Stimulated activated CD4-positive, alpha-beta T cell treated with anti-CD3 and anti-CD28 coated beads, TNF-alpha, amount 100 ng/mL, for 48 hours (primary cell): ENCODE results near the gene AGAP3.

ENCODE experiments used
- DNase-seq, 3 donors: peaks; one replicate each; pipeline ENCODE4 v3.0.0-alpha.2; 2020; ENCODE audit warnings: low read depth in 3 of 3

The AGAP3 gene

DNA sequence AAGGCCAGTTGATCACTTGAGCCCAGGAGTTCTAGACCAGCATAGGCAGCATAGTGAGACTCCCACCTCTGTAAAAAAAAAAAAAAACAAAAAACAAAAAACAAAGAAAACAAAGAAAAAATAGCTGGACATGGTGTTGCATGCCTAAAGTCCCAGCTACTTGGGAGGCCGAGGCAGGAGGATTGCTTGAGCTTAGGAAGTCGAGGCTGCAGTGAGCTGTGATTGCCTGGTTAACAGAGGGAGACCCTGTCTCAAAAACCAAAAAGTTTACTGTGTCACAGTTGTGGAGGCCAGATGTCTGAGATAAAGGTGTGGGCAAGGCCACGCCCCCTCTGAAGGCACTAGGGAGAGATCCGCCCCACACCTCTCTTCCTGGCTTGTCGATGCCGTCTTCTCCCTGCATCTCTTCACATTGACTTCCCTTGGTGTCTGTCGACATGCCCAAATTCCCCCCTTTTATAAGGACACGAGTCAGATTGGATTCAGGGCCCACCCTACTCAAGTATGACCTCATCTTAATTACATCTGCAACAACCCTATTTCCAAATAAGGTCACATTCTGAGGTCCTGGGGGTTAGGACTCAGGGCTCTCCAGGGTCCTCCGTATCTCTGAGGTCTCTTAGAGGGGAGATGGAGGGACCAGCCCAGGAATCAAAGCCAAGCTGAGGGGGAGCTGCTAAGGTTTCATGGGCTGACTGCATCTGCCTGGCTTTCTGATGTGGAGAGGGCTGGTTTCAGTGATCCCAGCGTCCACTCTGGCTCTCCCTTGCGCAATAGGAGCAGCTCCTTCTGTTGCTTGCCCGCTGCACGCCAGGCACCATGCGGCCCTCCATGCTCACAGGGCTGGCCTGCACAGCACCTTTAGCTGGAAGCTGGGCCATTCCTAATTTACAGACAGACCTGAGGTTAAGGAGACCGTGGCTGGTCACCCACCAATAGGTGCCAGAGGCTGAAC, 23.1 kb downstream of the AGAP3 start:
- no peak for DNase-seq

DNA sequence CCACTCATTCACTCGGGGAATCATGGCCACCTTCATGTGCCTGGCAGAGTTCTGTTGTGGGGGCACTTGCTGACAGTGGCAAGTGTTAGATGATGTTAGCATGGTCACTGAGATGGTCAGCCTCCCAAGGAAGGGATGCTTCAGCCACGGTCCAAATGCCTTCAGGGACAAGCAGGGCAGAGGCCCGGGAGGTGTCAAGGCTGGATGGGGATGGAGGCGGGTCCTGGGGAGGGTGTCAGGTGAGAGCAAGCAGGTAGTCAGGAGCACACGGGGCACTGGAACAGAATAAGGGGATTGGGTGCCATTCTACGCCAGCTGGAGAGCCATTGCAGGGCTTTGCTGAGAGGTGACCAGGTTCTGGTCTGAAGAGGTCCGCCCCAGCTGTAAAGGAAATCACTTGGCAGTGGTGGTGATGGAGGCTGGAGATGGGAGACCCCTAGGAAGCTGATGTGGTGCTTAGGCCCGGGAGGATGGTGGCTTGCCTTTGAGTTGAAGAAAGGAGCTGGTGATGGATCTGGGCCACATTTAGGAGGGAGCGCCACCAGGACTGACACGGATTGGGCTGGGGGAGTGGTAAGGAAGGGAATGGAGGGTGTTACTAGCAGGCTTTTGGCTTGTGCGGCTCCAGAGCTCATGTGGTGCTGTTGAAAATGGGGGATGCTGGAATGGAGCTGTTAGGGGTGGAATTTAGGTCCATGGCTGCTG, 24.1 kb downstream of the AGAP3 start:
- DNase-seq = no peak

DNA sequence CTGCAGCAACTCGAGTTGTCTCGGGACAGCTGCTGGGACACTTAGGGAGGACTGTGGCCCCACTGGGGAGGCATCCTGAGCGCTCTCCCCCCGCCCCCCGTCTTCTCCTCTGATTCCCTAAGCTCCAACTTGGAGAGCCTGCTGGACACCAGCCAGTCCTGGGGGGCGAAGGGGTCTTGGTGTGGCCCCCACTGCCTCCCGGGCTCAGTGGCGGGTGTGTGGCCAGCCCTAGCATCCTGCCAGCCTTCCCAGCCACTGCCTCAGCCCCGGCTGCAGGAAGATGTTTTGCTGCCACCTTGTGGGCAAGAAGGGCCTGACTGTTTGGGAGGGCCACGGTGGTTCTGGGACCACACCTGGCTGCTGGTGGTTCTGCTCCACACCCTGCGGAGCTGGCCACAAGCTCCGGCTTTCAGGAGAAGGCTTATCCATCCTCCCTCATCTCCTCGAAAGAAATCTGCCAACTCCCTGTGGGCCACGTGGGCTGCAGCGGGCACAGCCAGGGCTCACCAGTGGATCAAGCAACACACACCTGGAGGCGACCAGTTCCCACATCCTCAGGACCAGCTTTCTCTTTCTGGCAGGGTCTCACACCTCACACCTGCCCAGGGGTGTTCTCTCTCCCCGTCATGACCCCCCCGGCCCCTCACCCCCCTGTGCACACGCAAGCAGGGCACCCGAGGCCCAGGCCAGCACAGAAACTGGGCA, 24.8 kb downstream of the AGAP3 start:
- peak; percentile 46 to 76 (median 64) for DNase-seq

DNA sequence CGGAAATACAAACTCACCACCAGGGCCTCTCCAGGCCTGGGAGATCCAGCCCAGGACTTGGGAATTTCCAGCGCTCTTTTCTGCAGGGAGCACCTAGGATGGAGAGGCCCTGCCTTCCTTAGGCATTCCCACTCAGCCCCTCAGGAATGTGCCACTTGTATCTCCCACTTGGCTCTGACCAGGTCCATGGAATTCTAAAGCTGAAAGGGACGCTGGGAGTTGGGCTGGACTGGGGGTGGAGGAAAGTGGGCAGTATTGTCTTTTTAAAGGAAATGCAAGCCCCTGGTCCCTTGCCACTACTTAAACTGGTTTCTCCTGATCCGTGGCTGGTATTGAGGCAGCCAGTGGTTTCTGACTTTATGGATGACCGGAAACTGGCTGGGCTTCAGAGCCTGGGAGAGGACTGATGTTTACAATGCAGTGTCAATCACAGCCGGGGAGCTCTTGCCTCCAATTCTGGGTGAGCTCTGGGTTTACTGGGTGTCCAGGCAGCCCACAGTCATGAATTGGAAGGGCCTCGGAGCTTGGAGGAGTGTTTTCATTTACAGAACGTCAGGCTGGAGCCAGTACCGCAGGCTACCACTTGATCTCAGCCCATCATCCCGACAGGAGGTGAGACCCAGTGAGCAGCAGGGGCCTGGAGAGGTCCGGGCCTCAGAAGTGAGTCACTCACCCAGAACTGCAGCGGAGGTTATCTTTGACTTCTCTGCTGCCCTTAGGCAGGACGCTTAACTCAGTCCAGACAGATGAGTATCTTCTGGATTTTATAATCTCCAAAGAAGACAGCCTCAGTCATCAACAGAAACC, 27.3 kb downstream of the AGAP3 start:
- DNase-seq = no peak

DNA sequence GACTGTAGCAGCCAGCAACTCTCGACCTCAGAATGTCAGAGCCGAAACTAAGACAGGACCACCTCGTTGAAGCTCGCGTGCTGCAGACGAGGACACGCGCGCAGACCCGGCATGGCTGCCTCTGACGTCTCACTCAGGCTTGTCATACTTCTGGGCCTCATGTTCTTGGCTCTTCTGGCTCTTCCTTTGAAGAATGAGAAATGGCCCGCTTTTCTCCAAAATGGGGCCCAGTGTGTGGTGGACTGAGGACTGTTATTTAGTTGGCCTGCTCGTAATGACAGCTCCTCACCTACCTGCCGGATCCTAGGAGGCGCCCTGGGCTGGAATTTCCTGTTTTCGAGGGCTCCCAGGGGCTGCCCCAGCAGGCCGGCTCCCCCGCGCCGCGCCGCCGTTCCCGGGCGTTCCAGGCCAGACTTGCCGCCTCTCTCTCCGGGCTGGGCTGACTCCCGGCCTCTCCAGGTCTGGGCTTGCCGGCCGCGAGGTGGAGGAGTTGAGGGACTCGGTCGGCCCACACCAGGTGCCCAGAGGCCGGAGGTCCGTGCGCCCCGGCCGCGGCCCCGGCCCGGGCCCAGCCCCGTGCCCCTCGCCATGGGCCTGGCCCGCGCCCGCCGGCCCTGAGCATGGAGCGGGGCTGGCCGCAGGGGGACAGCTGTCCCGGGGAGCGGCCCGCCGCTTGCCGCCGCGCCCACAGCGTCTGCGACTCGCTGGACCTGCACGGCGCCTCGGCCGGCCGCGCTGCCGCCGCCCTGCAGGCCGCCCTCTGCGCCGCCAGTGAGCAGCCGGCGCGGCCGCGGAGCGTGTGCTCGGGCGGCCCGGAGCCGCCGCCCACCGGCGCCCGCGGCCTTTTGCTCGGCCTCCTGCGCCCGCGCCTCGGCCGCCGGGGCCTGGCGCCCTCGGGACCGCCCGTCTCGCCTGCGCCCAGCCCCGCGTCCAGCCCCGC, 28.1 kb downstream of the AGAP3 start:
- no peak for DNase-seq

DNA sequence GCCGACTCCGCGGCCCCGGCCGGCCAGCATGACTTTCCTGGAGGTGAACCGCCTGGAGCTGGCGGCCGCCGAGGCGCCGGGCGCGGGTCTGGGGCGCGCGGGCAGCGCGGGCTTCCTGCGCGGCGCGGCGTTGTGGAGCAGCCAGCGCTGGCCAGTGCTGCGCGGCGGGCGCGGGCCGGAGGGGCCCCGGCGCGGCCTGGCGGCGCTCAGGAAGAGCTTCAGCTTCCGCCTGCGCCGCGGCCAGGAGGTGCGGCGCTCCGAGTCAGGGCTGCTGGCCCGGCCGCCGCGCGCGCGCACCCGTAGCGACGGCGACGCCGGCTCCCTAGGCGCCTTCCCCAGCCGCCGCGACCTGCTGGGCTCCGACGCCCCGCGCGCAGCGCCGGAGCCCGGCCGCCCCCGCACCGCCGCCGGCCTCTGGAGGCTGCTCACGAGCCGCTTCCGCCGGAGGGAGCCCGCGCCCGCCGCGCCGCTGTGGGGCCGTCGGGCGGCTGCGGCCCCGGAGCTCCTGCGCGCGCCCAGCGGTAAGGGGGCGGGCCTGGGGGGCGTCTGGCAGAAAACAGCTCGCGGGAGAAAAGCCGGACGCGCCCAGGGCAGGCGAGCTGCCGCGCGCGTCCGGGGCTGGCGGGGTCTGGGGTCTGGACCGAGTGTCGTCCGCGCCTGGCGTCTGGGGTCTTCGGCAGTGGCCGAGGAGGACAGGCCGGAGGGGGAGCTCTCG, 29.0 kb downstream of the AGAP3 start:
- peak in 1 of 3 donors; percentile 39 for DNase-seq

DNA sequence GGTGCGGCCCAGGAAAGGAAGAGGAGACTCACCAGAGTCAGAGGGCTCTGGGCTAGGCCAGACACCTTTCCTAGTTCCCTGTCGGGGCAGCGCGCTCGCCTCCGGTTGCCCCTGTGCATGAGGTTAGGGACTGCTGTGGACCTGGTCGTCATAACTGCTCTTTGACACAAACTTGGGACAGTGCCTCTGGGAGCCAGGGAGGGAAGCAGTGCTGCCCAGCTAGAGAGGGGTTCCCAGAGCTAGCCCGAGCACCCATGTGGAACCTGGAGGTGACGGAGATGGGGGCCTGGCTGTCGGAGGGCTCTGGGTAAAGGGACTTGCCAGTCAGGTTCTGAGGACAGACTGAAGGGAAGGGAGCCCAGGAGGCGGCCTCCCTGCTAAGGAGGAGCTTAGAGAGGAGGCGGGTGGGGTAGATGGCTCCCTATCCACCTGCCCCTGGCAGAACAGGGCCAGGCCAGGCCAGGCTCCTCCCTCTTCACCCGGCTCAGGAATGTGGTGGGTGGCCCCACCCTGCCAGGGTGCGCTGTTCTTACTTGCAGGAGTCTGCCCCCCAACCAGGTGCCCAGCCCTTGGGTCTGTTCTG, 29.7 kb downstream of the AGAP3 start:
- DNase-seq = no peak

DNA sequence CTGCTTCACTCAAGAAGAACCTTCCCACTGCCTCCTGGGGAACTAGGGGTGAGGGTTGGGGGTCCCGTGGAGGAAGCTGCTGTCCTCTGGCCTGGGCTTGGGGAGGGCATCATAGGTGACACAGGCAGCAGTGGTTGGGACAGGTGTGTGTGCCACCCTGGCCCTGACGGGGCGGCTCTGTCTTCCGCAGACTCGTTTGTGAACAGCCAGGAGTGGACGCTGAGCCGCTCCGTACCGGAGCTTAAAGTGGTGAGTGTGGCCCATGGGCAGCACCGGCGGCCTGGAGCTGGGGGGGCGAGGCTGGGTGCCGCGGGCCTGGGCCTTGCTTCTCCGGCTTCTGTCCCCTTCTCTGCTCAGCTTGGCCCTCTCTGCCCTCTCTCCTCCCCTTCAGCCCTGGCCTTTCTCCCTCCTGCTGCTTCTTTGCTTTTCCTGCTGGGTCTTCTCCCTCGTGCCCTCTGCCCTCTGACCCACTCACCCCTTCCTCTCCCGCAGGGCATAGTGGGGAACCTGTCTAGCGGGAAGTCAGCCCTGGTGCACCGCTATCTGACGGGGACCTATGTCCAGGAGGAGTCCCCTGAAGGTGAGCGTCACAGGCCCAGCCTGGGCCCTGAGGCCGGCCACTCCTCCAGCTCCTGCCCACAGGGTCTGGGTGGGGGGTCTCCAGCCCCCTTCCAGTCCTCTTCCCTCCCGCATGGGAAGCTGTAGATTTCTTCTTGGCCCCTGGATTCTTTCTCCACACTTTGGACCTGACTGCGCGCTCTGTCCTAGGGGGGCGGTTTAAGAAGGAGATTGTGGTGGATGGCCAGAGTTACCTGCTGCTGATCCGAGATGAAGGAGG, 30.5 kb downstream of the AGAP3 start:
- DNase-seq = no peak

DNA sequence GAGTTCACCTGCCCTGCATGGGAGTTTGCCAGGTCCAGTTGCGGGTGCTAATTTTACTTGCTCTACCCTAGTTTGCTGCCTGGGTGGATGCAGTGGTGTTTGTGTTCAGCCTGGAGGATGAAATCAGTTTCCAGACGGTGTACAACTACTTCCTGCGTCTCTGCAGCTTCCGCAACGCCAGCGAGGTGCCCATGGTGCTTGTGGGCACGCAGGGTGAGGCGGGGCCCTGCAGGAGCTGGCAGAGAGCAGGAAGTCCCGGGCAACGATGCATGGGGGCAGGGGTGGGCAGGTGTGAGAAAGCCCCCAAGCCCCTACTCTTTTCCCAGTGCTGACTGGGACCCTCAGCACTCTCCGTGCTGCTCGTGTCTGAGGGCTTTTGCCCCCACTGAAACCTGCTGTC, 31.3 kb downstream of the AGAP3 start:
- no peak for DNase-seq

DNA sequence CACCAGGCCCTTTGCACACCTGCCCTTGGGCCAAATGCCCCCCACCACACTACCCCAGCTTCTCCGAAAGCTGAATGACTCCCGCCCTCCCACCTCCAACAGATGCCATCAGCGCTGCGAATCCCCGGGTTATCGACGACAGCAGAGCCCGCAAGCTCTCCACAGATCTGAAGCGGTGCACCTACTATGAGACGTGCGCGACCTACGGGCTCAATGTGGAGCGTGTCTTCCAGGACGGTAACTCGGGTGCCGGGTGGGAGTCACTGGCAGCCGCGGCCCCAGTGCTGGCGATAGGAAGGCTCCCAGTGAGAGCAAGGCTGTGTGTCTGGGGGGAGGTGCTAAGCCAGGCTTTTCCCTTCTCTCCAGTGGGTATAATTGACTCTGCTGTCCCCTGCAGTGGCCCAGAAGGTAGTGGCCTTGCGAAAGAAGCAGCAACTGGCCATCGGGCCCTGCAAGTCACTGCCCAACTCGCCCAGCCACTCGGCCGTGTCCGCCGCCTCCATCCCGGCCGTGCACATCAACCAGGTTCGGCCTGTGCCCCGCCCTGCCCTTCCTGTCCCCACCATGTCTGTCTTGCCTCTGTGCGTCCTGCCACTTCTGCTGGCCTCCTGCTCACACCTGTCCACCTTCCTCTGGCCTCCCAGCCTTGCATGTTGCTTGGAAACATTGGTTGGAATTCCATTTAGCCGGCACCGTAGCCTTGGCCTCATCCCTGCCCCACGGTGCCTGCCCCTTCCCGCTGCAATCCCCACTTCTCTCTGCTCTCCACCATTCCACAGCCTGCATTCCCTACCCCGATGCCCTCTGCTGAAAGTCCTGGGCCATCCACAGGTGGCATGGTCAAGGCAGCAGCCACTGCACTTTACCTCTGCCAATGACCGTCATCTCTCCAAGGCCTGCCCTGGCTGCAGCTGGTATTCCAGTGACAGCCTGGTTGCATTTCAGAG, 32.1 kb downstream of the AGAP3 start:
- no peak for DNase-seq

DNA sequence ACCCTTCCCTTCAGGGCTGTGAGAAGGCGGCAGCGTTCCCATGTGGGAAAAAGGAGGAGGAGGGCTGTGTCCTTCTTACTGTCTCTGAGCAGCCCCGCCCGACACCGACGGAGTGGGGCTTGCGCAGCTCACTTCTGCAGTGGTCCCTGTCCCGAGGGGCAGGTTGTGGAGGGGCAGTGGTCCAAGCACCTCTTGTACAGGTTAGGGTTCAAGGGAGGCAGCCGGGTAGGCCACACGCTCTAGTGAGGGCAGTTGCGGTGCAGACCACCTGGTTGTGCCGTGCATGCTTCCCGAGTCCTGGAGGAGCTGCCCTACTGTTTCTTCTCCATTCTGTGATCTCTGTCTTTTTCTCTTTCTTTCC, 32.8 kb downstream of the AGAP3 start:
- DNase-seq = no peak

DNA sequence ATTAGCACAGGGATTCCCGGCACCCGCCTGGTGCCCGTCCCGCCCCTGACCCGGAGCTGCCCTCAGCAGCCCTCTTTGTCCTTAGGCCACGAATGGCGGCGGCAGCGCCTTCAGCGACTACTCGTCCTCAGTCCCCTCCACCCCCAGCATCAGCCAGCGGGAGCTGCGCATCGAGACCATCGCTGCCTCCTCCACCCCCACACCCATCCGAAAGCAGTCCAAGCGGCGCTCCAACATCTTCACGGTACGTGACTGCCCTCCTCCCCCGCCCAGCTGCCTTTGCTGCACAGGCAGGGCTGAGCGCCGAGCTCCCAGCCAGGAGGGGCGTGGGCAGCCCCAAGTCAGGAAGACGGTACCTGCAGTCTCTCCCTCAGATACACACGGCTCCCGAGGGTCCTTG, 33.6 kb downstream of the AGAP3 start:
- no peak for DNase-seq

DNA sequence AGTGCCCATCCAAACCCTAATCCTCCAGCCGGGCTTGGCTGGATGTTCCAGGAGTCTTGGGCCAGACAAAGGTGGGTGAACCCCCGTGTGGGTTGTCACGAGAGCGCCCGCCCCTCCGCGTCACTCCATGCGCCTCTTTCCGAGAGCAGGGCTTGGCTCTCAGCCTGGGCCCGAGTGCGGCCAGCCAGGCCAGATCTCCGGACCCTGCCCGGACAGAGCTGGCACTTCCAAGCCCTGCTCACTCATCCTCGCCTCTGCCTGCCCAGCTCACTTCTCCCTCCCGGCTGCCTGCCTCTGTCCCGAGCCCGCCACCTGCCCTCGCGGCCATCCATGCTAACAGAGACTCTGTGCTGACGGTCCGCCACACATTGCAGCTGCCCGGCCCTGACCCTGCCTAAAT, 34.6 kb downstream of the AGAP3 start:
- DNase-seq = no peak

DNA sequence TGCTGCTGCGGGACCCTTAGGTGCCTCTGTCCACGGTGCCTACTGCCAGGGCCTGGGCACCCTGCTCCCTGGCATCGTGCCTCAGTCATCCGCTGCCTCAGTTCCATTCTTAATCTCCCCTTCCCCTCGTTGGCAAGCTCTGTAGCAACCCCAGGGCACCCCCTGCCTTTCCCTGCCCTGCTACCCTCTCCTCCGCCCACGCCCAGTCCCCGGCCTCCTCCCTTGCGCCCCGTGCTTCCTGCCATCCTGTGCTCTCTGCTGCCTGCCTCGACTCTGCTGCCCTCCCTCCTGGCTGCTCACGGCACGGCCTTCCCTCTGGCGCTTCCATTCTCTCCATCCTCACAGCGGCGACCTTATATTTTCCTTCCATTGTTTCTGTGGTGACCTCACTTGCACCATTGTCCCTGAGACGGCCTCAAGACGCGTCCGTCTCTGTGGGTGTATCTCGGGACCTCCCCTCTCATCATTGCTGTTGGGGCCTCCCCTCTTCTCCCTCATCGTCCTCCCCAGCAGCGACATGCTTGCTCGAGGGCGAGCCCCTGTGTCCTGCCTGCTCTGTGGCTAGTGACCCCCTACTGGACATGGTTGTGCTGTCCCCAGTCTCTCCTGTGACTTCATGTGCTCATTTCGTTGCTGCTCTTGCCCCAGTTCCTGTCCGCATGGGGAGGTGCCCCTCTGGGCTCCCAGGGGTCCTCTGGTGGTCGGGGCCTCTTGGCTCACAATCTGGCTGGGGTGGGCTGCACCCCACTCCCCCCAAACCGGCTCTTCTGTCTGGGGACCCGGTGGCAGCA, 35.3 kb downstream of the AGAP3 start:
- DNase-seq = no peak

DNA sequence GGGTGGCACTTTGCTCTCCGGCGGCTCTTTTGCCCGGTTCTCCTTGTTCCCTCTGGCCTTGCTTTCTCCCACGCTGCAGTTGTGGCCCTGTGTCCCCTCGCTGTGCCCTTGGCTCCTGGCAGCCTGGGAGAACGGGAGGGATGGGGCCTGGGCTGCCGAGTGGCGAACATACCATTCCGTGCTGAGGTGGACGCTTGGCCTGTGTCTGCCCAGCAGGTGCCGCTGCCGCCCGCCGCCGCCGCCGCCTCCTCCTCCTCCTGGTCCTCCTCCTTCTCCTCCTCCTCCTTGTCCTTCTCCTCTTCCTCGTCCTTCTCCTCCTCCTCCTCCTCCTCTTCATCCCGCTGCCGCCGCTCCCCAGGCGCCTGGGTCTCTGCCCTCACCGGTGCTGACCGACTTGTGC, 36.0 kb downstream of the AGAP3 start:
- no peak for DNase-seq

DNA sequence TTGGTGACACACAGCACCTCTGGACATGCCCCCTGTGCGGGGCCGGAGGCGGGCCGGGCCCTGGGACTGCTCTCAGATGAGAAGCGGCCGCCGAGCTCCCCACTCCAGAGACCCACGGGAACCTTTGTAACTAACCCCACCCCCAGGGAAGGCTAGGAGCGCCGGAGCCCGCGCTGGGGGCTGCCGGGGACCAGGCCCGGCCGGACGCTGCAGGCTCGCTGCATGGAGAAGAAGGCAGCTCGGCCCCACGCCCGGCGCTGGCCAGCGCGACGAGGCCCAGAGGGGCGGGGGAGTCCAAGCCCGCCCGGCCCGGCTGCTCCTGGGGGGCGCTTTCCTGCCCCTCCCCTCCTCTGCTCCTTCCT, 36.5 kb downstream of the AGAP3 start:
- no peak for DNase-seq
